Panc1 (cell line): ENCODE results near the gene PCED1B. TPM values are rescaled to one million over a fixed set of nuclear protein-coding genes. Genes with fewer than 3 reads are reported as not detected.

Experiments
- ATAC-seq: fragments of 200-7000 bp; cut with Tn5 transposase; 2 replicates; pipeline ENCODE4 v1.9.1; 2020; ENCODE audit warnings: mild to moderate bottlenecking, moderate library complexity
- BruUV-seq: library from RNA; stranded (reverse); fragments of 400-500 nt; replicated peaks from 2 replicates; lab custom pipeline; 2021; lab: Mats Ljungman, UMichigan
- CTCF ChIA-PET: fragments of 300-600 bp; sonication (Branson Sonifier 250); formaldehyde crosslinking; loops from one replicate; lab custom pipeline; 2022; ENCODE audit warnings: antibody characterized with exemption; lab: Charles Lee
- POLR2A ChIA-PET: fragments of 300-600 bp; sonication (Branson Sonifier 250); formaldehyde crosslinking; loops from one replicate; lab custom pipeline; 2022; ENCODE audit warnings: antibody characterized with exemption; lab: Charles Lee
- DNase-seq: peaks from one replicate; pipeline ENCODE4 v3.0.0-alpha.2; 2010; ENCODE audit warnings: low read depth, low spot score
- H3K27ac ChIP-seq: 2 replicates; pipeline ENCODE4 v1.5.1; 2011; ENCODE audit warnings: mild to moderate bottlenecking, low read length, inconsistent platforms
- H3K27me3 ChIP-seq: fragments of 200-500 bp; sonication (Bioruptor generic); 2 replicates; pipeline ENCODE4 v1.6.0; 2014; ENCODE audit warnings: low read length, inconsistent platforms; ENCODE audit not compliant: control insufficient read depth, insufficient read depth
- H3K36me3 ChIP-seq: fragments of 200-500 bp; sonication (Bioruptor generic); 2 replicates; pipeline ENCODE4 v1.5.1; 2014; ENCODE audit warnings: inconsistent platforms, mild to moderate bottlenecking, low read length, moderate library complexity; ENCODE audit not compliant: control insufficient read depth, insufficient read depth
- H3K4me1 ChIP-seq: 2 replicates; pipeline ENCODE4 v1.5.1; 2011; ENCODE audit warnings: inconsistent platforms, mild to moderate bottlenecking, low read length, moderate library complexity; ENCODE audit not compliant: control insufficient read depth, insufficient read depth
- H3K4me3 ChIP-seq, 2 experiments: 2 replicates each; pipeline ENCODE4 v1.5.1; 2011 to 2012; ENCODE audit warnings: low read depth in 2 of 2, low read length in 2 of 2, mild to moderate bottlenecking in 2 of 2, inconsistent platforms in 1 of 2, moderate library complexity in 1 of 2
- H3K9me3 ChIP-seq: fragments of 200-500 bp; sonication (Bioruptor generic); 2 replicates; pipeline ENCODE4 v1.5.1; 2014; ENCODE audit warnings: low read depth, mild to moderate bottlenecking, inconsistent platforms, low read length, moderate library complexity; ENCODE audit not compliant: control insufficient read depth, insufficient read depth
- POLR2AphosphoS5 ChIP-seq: IDR thresholded peaks from 2 replicates; pipeline ENCODE4 v1.6.1; 2012; ENCODE audit warnings: mild to moderate bottlenecking, low read depth, low read length, moderate library complexity
- SIN3A ChIP-seq: IDR thresholded peaks from 2 replicates; pipeline ENCODE4 v1.6.1; 2012; ENCODE audit warnings: low read depth, mild to moderate bottlenecking, low read length, moderate library complexity, borderline replicate concordance; ENCODE audit not compliant: insufficient read depth
- TCF7L2 ChIP-seq: IDR thresholded peaks from 2 replicates; pipeline ENCODE4 v1.6.1; 2011; ENCODE audit warnings: mild to moderate bottlenecking, low read depth, low read length, inconsistent platforms
- in situ Hi-C: cut with HindIII; loops from 2 replicates; pipeline ENCODE4 v1.10.0; 2016; ENCODE audit warnings: low sequenced_read_pairs, low pct_unique_long_range_greater_than_20kb
- intact Hi-C: fragments of 100-400 bp; cut with micrococcal nuclease; formaldehyde crosslinking; loops from one replicate; pipeline ENCODE4 v1.10.0; 2022; ENCODE audit not compliant: unreplicated experiment
- total RNA-seq: library from RNA; stranded (reverse); gene quantifications from one replicate; pipeline ENCODE4 v1.2.1, GENCODE V29; 2021; ENCODE audit not compliant: unreplicated experiment
- TF ChIP-seq, protein P1 (sequence below): fragments of 450-650 bp; IDR thresholded peaks from 2 replicates; pipeline ENCODE4 v1.5.1; 2017; ENCODE audit warnings: mild to moderate bottlenecking
- TF ChIP-seq, protein P2 (sequence below), 2 experiments: IDR thresholded peaks; 2 replicates each; pipeline ENCODE4 v1.6.1; 2011 to 2012; ENCODE audit warnings: low read depth in 2 of 2, control low read depth in 1 of 2, low read length in 1 of 2, mild to moderate bottlenecking in 1 of 2, moderate library complexity in 1 of 2; ENCODE audit not compliant: insufficient read depth in 1 of 2

PCED1B gene
- total RNA-seq, 1 experiment from 2014 or later, result 0.82 TPM

DNA sequence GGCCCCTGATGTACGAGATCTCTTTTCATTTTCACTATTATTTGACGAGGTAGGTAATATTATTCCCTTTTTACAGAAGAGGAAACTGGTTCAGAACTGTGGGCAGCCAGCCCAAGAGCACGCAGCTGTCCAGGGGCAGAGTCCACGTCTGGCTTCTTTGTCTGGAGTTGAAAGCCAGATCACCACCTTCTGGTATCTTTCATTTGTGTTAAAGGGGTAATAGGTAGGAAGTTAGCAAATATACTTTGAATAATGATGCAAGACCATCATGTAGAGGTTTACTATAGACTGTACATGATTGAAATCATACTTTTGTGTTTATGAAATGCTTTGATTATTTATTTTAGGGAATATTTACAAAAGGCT, 144.4 kb downstream of the PCED1B start:
- in situ Hi-C loops, result no loop called here
- Histone ChIP-seq H3K27me3 (no peaks in the 10 kb centered on the region), H3K36me3 (no peaks in the 10 kb centered on the region), H3K27ac (no peak overlapping the region), H3K4me3 (no peak overlapping the region), H3K9me3 (no peaks in the 10 kb centered on the region), H3K4me1 (peaks cover 8% of the 10 kb centered on the region; the same call in 1 of the 2 replicates)
- POLR2A ChIA-PET, result no interaction called here
- intact Hi-C loops, result no loop called here
- no TSS peak for BruUV-seq
- no peak for DNase-seq
- CTCF ChIA-PET, result no interaction called here
- TF ChIP-seq, protein P1, sequence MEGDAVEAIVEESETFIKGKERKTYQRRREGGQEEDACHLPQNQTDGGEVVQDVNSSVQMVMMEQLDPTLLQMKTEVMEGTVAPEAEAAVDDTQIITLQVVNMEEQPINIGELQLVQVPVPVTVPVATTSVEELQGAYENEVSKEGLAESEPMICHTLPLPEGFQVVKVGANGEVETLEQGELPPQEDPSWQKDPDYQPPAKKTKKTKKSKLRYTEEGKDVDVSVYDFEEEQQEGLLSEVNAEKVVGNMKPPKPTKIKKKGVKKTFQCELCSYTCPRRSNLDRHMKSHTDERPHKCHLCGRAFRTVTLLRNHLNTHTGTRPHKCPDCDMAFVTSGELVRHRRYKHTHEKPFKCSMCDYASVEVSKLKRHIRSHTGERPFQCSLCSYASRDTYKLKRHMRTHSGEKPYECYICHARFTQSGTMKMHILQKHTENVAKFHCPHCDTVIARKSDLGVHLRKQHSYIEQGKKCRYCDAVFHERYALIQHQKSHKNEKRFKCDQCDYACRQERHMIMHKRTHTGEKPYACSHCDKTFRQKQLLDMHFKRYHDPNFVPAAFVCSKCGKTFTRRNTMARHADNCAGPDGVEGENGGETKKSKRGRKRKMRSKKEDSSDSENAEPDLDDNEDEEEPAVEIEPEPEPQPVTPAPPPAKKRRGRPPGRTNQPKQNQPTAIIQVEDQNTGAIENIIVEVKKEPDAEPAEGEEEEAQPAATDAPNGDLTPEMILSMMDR, result no peak
- TF ChIP-seq SIN3A, result no peak
- no peak for TF ChIP-seq POLR2AphosphoS5
- TF ChIP-seq, protein P2, sequence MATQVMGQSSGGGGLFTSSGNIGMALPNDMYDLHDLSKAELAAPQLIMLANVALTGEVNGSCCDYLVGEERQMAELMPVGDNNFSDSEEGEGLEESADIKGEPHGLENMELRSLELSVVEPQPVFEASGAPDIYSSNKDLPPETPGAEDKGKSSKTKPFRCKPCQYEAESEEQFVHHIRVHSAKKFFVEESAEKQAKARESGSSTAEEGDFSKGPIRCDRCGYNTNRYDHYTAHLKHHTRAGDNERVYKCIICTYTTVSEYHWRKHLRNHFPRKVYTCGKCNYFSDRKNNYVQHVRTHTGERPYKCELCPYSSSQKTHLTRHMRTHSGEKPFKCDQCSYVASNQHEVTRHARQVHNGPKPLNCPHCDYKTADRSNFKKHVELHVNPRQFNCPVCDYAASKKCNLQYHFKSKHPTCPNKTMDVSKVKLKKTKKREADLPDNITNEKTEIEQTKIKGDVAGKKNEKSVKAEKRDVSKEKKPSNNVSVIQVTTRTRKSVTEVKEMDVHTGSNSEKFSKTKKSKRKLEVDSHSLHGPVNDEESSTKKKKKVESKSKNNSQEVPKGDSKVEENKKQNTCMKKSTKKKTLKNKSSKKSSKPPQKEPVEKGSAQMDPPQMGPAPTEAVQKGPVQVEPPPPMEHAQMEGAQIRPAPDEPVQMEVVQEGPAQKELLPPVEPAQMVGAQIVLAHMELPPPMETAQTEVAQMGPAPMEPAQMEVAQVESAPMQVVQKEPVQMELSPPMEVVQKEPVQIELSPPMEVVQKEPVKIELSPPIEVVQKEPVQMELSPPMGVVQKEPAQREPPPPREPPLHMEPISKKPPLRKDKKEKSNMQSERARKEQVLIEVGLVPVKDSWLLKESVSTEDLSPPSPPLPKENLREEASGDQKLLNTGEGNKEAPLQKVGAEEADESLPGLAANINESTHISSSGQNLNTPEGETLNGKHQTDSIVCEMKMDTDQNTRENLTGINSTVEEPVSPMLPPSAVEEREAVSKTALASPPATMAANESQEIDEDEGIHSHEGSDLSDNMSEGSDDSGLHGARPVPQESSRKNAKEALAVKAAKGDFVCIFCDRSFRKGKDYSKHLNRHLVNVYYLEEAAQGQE (IDR thresholded peaks at IDR 0.05; ENCODE audit: insufficient read depth in 1 of 2, low read depth in 2 of 2, low read length in 1 of 2), result no peak
- TF ChIP-seq TCF7L2, result no peak
- ATAC-seq, result 0 out of 2 replicates have a peak, but pooled peaks have one; percentile 18

DNA sequence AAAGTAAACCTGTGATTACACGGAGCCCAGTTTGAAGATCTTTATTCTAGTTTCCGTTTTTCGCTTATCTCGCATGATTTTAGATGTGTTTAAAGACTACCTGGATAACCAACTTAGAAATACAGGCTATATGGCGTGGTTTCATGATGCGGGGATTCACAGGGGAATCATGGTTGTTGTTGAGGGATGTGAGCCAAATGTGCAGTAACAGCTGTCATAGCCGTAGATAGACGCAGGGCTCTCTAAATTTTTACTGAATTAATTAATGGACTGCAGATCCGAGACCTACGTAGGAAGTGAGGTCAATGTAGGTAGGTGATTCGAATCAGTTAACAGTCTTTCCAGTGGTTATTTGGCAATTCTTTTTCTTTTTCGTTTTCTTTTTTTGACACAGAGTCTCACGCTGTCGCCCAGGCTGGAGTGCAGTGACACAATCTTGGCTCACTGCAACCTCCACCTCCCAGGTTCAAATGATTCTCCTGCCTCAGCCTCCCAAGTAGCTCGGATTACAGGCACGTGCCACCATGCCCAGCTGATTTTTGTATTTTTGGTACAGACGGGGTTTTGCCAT, 145.2 kb downstream of the PCED1B start:
- H3K27ac ChIP-seq, result no peak overlapping the region
- no peaks in the 10 kb centered on the region for H3K9me3 ChIP-seq
- intact Hi-C loops, result no loop called here
- ChIA-PET CTCF (no interaction called here), POLR2A (no interaction called here)
- ATAC-seq, result no peak
- DNase-seq, result no peak
- no peak overlapping the region for H3K4me3 ChIP-seq
- no peaks in the 10 kb centered on the region for H3K27me3 ChIP-seq
- in situ Hi-C loops, result no loop called here
- TF ChIP-seq, protein P1, result no peak
- TF ChIP-seq, protein P2 (IDR thresholded peaks at IDR 0.05; ENCODE audit: insufficient read depth in 1 of 2, low read depth in 2 of 2, low read length in 1 of 2), result no peak
- no peak for TF ChIP-seq SIN3A
- TF ChIP-seq POLR2AphosphoS5, result no peak
- no peak for TF ChIP-seq TCF7L2
- peaks cover 8% of the 10 kb centered on the region; the same call in 1 of the 2 replicates for H3K4me1 ChIP-seq
- H3K36me3 ChIP-seq, result no peaks in the 10 kb centered on the region
- BruUV-seq, result no TSS peak
